OCI-LY7 (cell line): ENCODE results near the gene ST14. TPM values are rescaled to one million over a fixed set of nuclear protein-coding genes. Genes with fewer than 3 reads are reported as not detected.

Source experiments
- BruUV-seq: library from RNA; stranded (reverse); fragments of 400-500 nt; replicated peaks from 2 replicates; lab custom pipeline; 2021; lab: Mats Ljungman, UMichigan
- CTCF ChIA-PET: fragments of 300-600 bp; sonication (Branson Sonifier 250); formaldehyde crosslinking; loops from one replicate; lab custom pipeline; 2022; ENCODE audit warnings: antibody characterized with exemption; ENCODE audit not compliant: unreplicated experiment; lab: Charles Lee
- POLR2A ChIA-PET: fragments of 300-600 bp; sonication (Branson Sonifier 250); formaldehyde crosslinking; loops from one replicate; lab custom pipeline; 2022; ENCODE audit warnings: antibody characterized with exemption; lab: Charles Lee
- DNase-seq: peaks from one replicate; pipeline ENCODE4 v3.0.0-alpha.2; 2015; ENCODE audit warnings: low spot score
- H2AFZ ChIP-seq: fragments of 200-600 bp; sonication (generic), shearing (Covaris generic); 2 replicates; pipeline ENCODE4 v1.6.1; 2014; ENCODE audit warnings: mild to moderate bottlenecking, antibody characterized with exemption, low read length, moderate library complexity
- H3K27ac ChIP-seq: fragments of 200-600 bp; sonication (generic); 2 replicates; pipeline ENCODE4 v1.5.1; 2014; ENCODE audit warnings: mixed run types, low read depth, mild to moderate bottlenecking, moderate library complexity, low read length, inconsistent platforms; ENCODE audit not compliant: poor library complexity, severe bottlenecking
- H3K36me3 ChIP-seq: fragments of 200-600 bp; sonication (generic); 2 replicates; pipeline ENCODE4 v1.6.1; 2014; ENCODE audit warnings: mild to moderate bottlenecking, antibody characterized with exemption, low read length, moderate library complexity, mixed read lengths; ENCODE audit not compliant: insufficient read depth
- H3K4me1 ChIP-seq: fragments of 200-600 bp; sonication (generic); 2 replicates; pipeline ENCODE4 v1.5.1; 2014; ENCODE audit warnings: mild to moderate bottlenecking, low read length; ENCODE audit not compliant: insufficient read depth, poor library complexity, severe bottlenecking
- H3K4me2 ChIP-seq: fragments of 200-600 bp; sonication (generic); 2 replicates; pipeline ENCODE4 v1.6.1; 2014; ENCODE audit warnings: mild to moderate bottlenecking, low read length
- H3K4me3 ChIP-seq: fragments of 200-600 bp; sonication (generic); 2 replicates; pipeline ENCODE4 v1.5.1; 2014; ENCODE audit warnings: mild to moderate bottlenecking, low read depth, low read length; ENCODE audit not compliant: poor library complexity, severe bottlenecking
- H3K79me2 ChIP-seq: fragments of 200-600 bp; sonication (generic); 2 replicates; pipeline ENCODE4 v1.6.1; 2016; ENCODE audit warnings: low read depth, mild to moderate bottlenecking, low read length, moderate library complexity, mixed read lengths; ENCODE audit not compliant: insufficient read depth
- H3K9me2 ChIP-seq: fragments of 200-600 bp; sonication (generic); 2 replicates; pipeline ENCODE4 v1.6.1; 2016; ENCODE audit warnings: mild to moderate bottlenecking, low read length, mixed read lengths; ENCODE audit not compliant: insufficient read depth
- H3K9me3 ChIP-seq: fragments of 200-600 bp; sonication (generic); 2 replicates; pipeline ENCODE4 v1.6.1; 2014; ENCODE audit warnings: mild to moderate bottlenecking, mixed run types, low read length, mixed read lengths
- H4K20me1 ChIP-seq: fragments of 200-600 bp; sonication (generic); 2 replicates; pipeline ENCODE4 v1.6.1; 2014; ENCODE audit warnings: mild to moderate bottlenecking, antibody characterized with exemption, low read length, moderate library complexity, mixed read lengths; ENCODE audit not compliant: insufficient read depth
- EZH2phosphoT487 ChIP-seq: fragments of 200-600 bp; sonication (generic); IDR thresholded peaks from 2 replicates; pipeline ENCODE4 v1.6.1; 2018; ENCODE audit warnings: low read depth, borderline replicate concordance, mild to moderate bottlenecking, mixed run types, antibody characterized with exemption, low read length, moderate library complexity, mixed read lengths
- intact Hi-C: fragments of 100-400 bp; cut with micrococcal nuclease; formaldehyde crosslinking; loops from one replicate; pipeline ENCODE4 v1.10.0; 2022; ENCODE audit not compliant: unreplicated experiment
- total RNA-seq, 2 experiments: library from RNA; depleted of rRNA in 1 of 2; stranded (reverse); fragments of >200 nt in 1 of 2; shearing (Covaris generic) in 1 of 2; gene quantifications; 2 replicates each; pipeline ENCODE4 v1.2.3, GENCODE V29; 2014 to 2022
- TF ChIP-seq, protein P1 (sequence below): fragments of 200-600 bp; sonication (generic); conservative IDR thresholded peaks from 2 replicates; pipeline ENCODE4 v1.5.1; 2014; ENCODE audit warnings: mild to moderate bottlenecking, antibody characterized with exemption, low read length, moderate library complexity, mixed read lengths

Gene ST14
- total RNA-seq, 2 experiments from 2014 or later: 98.0 to 135 TPM

DNA sequence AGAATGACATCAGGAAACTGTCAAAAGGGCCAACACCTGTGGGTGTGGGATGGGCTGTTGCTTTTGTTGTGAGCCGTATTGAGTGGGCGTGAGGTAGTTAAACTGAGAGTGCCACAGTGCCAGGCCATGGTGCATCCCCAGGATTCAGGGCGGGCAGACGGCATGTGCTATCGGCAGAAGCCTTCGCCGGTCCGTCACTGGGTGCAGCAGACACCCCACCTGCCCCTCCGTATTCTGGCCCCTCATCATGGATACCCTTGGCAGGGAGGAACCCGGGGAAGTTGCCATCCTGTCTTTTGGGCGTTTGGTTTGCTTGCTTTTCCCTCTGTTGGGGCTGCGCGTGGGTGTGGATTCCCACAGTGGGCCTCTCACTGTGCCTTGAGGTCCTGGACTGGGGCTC is 27.5 kb downstream of the ST14 start:
- TF ChIP-seq, protein P1, sequence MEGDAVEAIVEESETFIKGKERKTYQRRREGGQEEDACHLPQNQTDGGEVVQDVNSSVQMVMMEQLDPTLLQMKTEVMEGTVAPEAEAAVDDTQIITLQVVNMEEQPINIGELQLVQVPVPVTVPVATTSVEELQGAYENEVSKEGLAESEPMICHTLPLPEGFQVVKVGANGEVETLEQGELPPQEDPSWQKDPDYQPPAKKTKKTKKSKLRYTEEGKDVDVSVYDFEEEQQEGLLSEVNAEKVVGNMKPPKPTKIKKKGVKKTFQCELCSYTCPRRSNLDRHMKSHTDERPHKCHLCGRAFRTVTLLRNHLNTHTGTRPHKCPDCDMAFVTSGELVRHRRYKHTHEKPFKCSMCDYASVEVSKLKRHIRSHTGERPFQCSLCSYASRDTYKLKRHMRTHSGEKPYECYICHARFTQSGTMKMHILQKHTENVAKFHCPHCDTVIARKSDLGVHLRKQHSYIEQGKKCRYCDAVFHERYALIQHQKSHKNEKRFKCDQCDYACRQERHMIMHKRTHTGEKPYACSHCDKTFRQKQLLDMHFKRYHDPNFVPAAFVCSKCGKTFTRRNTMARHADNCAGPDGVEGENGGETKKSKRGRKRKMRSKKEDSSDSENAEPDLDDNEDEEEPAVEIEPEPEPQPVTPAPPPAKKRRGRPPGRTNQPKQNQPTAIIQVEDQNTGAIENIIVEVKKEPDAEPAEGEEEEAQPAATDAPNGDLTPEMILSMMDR: no peak
- TF ChIP-seq EZH2phosphoT487: no peak
- Histone ChIP-seq H3K9me3 (no peaks in the 10 kb centered on the region), H3K36me3 (peaks cover 80% of the 10 kb centered on the region), H2AFZ (no peak overlapping the region), H3K79me2 (peaks cover 73% of the 10 kb centered on the region), H3K27ac (peak overlapping the region; percentile 10), H3K4me1 (peaks cover 78% of the 10 kb centered on the region), H3K4me3 (no peak overlapping the region), H4K20me1 (no peaks in the 10 kb centered on the region), H3K4me2 (no peak overlapping the region), H3K9me2 (no peaks in the 10 kb centered on the region)
- DNase-seq: no peak
- intact Hi-C loops: no loop called here
- ChIA-PET CTCF (no interaction called here), POLR2A (no interaction called here)
- BruUV-seq: no TSS peak

- peaks cover 89% of the 10 kb centered on the region for H3K36me3 ChIP-seq
- TF ChIP-seq, protein P1: no peak
- TF ChIP-seq EZH2phosphoT487: no peak
- peak overlapping the region; percentile 57 for H3K27ac ChIP-seq
- H3K4me2 ChIP-seq: no peak overlapping the region
- peaks cover 64% of the 10 kb centered on the region for H3K79me2 ChIP-seq
- no peak for DNase-seq
- H4K20me1 ChIP-seq: no peaks in the 10 kb centered on the region
- no peak overlapping the region for H3K4me3 ChIP-seq
- intact Hi-C loops: no loop called here
- no TSS peak for BruUV-seq
- no peaks in the 10 kb centered on the region for H3K9me2 ChIP-seq
- POLR2A ChIA-PET: interaction anchor here (0.7 kb wide), 1 partner anchor 92 kb away, joined by 4 read pairs; no protein-coding TSS in a partner anchor
- no peak overlapping the region for H2AFZ ChIP-seq
- CTCF ChIA-PET: no interaction called here
- no peaks in the 10 kb centered on the region for H3K9me3 ChIP-seq
- H3K4me1 ChIP-seq: peaks cover 68% of the 10 kb centered on the region
These were observed 28.5 kb downstream of the ST14 start for GRCh38 chr11:130188047-130188446.

- peak overlapping the region; percentile 34 for H3K4me2 ChIP-seq
- H3K9me2 ChIP-seq: no peaks in the 10 kb centered on the region
- intact Hi-C loops: no loop called here
- H2AFZ ChIP-seq: no peak overlapping the region
- TF ChIP-seq, protein P1: no peak
- TF ChIP-seq EZH2phosphoT487: no peak
- ChIA-PET POLR2A (no interaction called here), CTCF (no interaction called here)
- H3K36me3 ChIP-seq: peaks cover 88% of the 10 kb centered on the region
- no TSS peak for BruUV-seq
- H3K4me3 ChIP-seq: no peak overlapping the region
- H3K27ac ChIP-seq: peak overlapping the region; percentile 57
- H3K79me2 ChIP-seq: peaks cover 56% of the 10 kb centered on the region
- H3K9me3 ChIP-seq: no peaks in the 10 kb centered on the region
- peak; percentile 45 for DNase-seq
- no peaks in the 10 kb centered on the region for H4K20me1 ChIP-seq
- H3K4me1 ChIP-seq: peaks cover 61% of the 10 kb centered on the region
These were observed 29.2 kb downstream of the ST14 start for GRCh38 chr11:130188585-130189347.
